Stimulated activated CD4-positive, alpha-beta T cell treated with anti-CD3 and anti-CD28 coated beads, Interleukin-1b, Interleukin-23, amount 100 ng/mL, for 48 hours (primary cell): ENCODE data around the gene TRAF3.
"Not testable (repeated sequence)": the region's sequence is repeated elsewhere in the genome, so short reads cannot be mapped to it uniquely, and the experiment has no call there.

Source experiments
- DNase-seq: peaks from one replicate; pipeline ENCODE4 v3.0.0-alpha.2; 2020

The TRAF3 gene

DNA sequence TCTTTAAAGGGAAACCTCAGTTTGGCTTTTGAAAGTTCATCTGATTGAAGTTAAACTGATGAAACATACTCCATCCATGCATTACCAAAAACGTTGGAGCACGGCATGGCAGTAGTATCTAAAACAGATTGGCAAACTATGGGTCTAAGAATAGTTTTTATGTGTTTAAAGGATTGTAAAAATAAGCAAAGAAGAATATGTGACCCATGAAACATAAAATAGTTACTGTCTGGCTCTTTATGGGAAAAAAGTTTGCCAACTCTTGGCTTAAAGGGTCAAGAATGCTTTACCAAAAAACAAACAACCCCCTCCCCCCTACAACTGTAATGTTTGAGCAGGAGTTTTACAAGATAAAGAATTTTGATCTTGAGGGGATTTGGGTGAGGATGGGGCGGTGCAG lies 32.6 kb downstream of the TRAF3 start:
- DNase-seq: no peak

GRCh38 chr14:102810523-102810922 lies 33.3 kb downstream of the TRAF3 start:
- no peak for DNase-seq

GRCh38 chr14:102811254-102811963 lies 34.2 kb downstream of the TRAF3 start:
- no peak for DNase-seq

DNA sequence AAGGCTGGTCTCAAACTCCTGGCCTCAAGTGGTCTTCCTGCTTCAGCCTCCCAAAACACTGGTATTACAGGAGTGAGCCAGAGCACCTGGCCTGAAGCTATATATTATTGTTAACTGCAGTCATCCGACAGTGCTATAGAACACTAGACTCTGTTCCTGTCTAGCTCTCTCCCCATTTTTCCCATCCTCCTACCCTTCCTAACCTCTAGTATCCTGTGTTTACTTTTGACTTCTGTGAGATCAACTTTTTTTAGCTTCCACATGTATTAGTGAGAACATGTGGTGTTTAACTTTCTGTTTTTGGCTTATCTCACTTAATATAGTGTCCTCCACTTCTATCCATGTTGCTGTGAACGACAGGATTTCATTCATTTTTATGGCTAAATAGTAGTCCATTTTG lies 34.7 kb downstream of the TRAF3 start:
- no peak for DNase-seq

- DNase-seq: no peak
These were observed 36.4 kb downstream of the TRAF3 start for GRCh38 chr14:102813691-102814090.

DNA sequence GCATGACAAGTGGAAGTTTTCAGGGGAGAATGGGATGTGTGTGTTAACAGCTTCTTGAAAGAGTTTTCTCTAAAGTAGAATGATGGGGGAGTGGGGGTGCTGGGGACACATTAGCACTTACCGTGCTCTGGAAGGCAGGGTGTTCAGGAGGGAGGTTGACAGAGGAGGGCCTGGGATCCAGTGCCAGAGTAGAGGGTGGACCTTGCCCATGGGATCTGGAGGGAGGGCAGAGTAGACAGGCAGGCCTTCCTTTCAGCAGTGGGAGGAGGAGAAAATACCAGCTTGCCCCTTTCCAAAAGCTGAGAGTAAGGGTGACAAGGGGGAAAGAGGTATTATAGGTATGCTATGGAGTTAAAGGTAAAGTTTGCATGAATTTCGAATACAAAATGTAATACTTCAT lies 40.1 kb downstream of the TRAF3 start:
- no peak for DNase-seq

- peak; percentile 37 for DNase-seq
These were observed 41.0 kb downstream of the TRAF3 start for GRCh38 chr14:102817942-102818940.

GRCh38 chr14:102819176-102819628 lies 42.0 kb downstream of the TRAF3 start:
- DNase-seq: peak; percentile 89

DNA sequence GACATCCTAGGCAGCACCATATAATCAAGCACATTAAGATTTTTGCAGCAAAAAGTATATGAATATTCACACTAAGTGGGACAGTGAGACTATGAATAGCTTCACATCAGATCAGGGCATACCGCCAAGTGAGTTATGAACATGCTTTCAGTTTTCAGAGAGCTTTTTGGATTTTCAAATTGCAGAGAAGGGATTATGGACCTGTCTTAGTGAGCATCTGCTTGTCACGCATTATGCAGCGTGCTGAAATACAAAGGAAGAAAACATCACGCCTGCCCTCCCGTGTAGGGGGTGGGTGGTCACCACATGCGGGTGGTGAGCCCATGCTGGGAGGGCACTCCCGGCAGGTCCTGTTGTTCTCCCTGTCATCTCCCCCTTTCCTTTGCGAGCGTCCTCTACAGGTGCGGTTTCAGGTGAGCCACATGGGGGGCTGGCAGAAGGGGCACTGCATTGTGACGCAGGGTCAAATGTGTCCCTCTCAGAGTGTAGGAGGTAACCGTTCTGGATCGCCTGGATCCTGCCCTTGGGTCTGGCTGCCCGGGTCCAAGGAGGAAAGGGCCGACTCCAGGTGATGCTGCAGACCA lies 42.6 kb downstream of the TRAF3 start:
- DNase-seq: no peak

DNA sequence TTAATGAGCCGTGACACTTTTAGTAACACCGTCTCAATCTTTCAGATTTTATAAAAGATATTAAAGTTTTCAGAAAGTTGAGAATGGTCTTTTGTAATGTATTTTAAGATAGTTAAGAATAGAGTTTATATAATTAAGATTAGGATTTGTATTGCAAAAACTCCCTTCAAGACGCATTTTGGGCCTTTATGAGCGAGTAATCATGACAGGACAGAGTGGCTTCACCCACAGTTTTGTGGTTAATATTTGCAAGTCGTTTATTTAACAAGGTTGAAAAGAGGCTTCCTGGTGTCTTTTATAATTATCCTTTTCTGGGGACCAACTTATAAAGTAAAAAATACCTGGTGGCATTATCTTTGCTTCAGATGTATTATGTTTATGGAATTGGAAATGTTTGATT lies 44.0 kb downstream of the TRAF3 start:
- no peak for DNase-seq

GRCh38 chr14:102822311-102822863 lies 45.1 kb downstream of the TRAF3 start:
- DNase-seq: peak; percentile 79

DNA sequence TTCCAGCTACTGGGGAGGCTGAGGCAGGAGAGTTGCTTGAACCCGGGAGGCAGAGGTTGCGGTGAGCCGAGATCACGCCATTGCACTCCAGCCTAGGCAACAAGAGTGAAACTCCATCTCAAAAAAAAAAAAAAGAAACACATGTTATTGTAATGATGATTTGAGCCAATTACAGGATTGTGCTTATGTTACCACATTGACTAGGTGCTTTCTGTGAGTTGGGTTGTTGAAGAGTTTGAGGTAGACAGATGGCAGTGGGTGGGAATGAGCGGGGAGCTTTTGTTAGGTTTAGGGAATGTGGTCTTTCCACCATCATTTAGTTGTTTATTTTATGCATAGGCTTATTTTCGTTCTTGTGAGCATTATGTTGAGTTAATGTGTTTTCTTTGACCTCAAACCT lies 45.6 kb downstream of the TRAF3 start:
- DNase-seq: not testable (repeated sequence)

DNA sequence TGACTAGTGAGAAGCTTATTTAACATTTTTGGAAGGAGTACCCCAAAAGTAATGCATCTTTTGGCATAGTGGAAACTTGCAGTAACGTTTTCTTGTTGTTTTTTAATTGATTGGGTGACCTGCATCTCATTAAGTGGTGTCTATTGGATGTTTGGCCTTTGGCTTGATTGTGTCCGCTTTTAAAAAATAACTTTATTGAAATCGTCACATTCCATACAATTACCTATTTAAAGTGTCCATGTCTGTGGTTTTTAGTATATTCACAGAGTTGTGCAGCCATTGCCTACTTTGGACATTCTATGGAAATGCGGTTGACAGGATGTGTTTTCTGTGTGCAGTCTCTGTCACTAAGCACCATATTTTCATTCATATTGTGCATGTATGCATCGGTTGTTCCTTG lies 46.3 kb downstream of the TRAF3 start:
- DNase-seq: no peak

DNA sequence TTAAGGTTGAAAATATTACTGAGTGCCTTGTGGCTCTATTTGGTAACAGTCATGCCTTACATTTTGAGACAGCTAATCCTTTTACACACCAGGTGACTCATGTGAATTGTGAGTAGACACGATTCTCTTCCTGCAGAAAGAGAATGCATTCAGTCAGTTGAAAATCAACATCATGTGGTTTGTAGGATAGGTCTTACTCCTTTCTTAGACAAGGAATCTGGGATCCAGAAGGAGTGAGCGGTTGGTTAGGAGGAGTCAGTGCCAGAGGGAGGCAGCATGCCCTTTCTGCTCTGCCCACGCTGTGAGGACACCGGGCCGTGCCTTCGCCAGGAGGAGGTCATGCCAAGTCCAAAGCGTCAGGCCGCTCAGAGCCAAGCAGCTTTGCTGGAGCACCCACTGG lies 47.6 kb downstream of the TRAF3 start:
- DNase-seq: no peak

DNA sequence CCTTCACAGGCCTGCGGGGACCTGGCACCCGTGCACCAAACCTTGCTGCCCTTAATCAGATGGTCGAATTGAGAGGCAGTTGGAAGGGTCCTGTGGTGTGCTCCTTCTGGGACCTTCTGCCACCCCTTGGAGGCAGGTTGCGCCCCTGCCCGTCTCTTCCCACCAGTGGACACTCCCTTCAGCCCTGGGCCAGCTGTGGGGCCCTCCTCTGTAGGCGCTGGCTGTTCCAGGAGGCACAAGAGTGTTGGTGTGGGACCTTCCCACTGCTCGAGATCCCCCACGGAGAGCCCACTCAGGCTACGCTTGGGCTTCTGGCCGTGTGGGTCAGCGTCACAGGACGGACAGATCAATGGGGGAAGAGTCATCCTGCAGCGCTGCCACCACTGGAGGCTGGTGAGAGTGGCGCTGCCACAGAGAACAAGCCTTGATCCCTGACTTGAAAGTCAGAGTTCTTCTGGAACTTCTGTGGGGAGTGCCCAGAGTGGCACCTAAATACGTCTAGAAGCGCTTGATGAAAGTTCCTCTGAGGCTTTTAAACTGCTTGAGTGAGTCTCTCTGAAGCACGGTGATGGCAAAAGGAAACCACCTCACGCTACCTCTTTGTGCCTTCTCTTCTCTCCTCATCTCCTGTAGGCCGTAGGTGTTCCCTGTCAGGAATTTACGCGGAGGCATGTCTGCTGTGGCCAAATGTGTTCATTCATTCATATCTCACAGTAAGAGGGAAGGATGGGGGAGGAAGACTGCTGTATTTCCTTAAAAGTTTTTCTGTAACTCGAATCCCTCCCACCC lies 48.3 kb downstream of the TRAF3 start:
- no peak for DNase-seq

- no peak for DNase-seq
These were observed 48.9 kb downstream of the TRAF3 start for GRCh38 chr14:102826161-102826560.

DNA sequence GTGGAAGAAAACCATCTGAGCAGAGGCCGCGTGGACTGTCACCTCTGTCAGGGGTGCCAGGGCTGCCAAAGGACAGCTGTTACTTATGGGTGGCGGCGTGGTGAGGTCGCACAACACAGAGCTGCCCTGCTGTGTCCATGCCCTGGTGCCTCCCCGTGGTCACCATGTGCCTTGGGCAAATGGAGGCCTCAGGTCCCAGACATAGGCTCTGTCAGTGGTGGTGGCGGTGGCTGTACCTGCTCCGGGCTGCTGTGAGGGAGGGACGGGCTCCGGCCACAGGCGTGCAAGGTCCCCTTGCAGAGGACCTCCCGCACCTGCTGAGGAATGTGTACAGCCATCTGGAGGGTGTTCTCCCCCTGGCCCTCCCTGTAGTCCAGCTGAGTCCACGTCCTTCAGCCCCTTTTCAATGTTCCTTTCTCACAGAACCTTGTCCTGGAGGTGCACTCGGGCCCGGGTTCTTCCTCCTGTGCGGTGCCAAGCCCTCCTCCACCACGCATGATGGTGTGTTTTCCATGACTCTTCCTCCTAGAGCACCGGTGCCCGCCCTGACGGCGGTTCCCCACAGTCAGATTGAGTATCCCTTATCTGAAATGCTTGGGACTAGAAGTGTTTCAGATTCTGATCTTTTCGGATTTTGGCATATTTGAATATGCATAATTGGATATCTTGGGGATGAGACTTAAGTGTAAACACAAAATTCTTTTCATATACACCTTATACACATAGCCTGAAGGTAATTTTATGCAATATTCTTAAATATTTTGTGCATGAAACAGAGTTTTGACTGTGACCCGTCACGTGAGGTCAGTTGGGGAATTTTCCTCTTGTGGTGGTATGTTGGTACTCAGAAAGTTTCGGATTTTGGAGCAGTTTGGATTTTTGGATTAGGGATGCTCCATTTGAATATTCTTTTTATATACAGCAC lies 49.8 kb downstream of the TRAF3 start:
- no peak for DNase-seq

- no peak for DNase-seq
These were observed 50.5 kb downstream of the TRAF3 start for GRCh38 chr14:102827716-102828115.

DNA sequence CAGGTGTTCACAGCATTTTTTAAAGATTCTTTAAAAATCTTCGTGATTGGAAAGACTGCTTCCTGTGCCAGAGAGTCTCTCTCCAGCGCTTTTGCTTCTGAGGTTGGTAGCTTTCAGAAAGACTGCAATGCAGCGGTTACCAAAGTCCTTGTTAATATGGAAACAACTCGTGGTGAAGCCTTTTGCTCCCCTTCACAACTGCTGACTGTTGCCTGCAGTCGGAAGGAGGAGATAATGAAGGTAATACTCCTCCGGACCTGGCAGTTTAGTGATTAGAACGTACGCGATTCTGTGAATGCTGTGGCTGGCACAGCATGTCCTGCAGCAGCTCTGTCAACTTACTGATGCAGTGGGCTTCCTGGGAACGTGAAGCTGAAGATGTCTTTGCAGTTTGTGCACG lies 50.9 kb downstream of the TRAF3 start:
- no peak for DNase-seq

DNA sequence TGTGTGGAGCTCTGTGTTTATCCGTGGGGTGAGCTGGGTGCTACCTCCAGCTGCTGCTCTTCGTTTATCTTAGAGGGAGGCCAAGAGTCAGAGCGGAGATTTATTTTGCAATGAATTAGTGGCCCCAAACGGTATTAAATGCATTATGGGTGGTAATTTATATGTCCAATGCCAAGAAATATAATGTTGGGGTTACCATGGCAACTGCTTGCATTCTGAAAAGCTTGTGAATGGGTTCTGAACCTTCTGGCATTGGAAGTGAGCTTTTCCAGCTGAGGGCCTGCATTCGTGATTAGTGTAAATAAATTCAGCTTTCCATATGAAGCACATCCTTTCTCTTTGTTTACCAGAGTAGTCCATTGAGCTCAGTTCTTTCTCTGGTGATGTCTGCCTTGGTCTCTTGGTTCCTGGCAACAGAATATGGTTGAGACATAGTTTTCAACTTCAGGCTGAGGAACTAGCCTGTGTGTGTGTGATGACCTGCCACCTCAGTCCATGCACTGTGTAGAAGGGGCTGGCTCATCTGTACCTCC lies 51.8 kb downstream of the TRAF3 start:
- DNase-seq: no peak

GRCh38 chr14:102830474-102831045 lies 53.3 kb downstream of the TRAF3 start:
- DNase-seq: no peak
